ENCODE data around the gene PARP14.
A peak's percentile ranks its signal among the peaks of the same experiment; 100 is the strongest.

The PARP14 gene

GRCh38 chr3:122671553-122671952 lies 9.1 kb upstream of the PARP14 start:
- no peak for TF ChIP-seq CTCF (conservative IDR thresholded peaks at IDR 0.05; ENCODE audit: low read depth, low read length)
- DNase-seq (ENCODE audit: low read depth), result no peak
- no peak overlapping the region for H3K4me3 ChIP-seq (ENCODE audit: low read depth, low read length)

- no peak overlapping the region for H3K4me3 ChIP-seq (ENCODE audit: low read depth, low read length)
- no peak for DNase-seq (ENCODE audit: low read depth)
- TF ChIP-seq CTCF (conservative IDR thresholded peaks at IDR 0.05; ENCODE audit: low read depth, low read length), result no peak
Measured at GRCh38 chr3:122674339-122674738, 6.3 kb upstream of the PARP14 start.

GRCh38 chr3:122676759-122677158 lies 3.9 kb upstream of the PARP14 start:
- peak; percentile 80 for DNase-seq (ENCODE audit: low read depth)
- no peak overlapping the region for H3K4me3 ChIP-seq (ENCODE audit: low read depth, low read length)
- no peak for TF ChIP-seq CTCF (conservative IDR thresholded peaks at IDR 0.05; ENCODE audit: low read depth, low read length)

- DNase-seq (ENCODE audit: low read depth), result peak; percentile 11
- no peak for TF ChIP-seq CTCF (conservative IDR thresholded peaks at IDR 0.05; ENCODE audit: low read depth, low read length)
- no peak overlapping the region for H3K4me3 ChIP-seq (ENCODE audit: low read depth, low read length)
Measured at GRCh38 chr3:122677216-122677615, 3.4 kb upstream of the PARP14 start.

- no peak overlapping the region for H3K4me3 ChIP-seq (ENCODE audit: low read depth, low read length)
- DNase-seq (ENCODE audit: low read depth), result no peak
- no peak for TF ChIP-seq CTCF (conservative IDR thresholded peaks at IDR 0.05; ENCODE audit: low read depth, low read length)
Measured at GRCh38 chr3:122678506-122678905, 2.1 kb upstream of the PARP14 start.

DNA sequence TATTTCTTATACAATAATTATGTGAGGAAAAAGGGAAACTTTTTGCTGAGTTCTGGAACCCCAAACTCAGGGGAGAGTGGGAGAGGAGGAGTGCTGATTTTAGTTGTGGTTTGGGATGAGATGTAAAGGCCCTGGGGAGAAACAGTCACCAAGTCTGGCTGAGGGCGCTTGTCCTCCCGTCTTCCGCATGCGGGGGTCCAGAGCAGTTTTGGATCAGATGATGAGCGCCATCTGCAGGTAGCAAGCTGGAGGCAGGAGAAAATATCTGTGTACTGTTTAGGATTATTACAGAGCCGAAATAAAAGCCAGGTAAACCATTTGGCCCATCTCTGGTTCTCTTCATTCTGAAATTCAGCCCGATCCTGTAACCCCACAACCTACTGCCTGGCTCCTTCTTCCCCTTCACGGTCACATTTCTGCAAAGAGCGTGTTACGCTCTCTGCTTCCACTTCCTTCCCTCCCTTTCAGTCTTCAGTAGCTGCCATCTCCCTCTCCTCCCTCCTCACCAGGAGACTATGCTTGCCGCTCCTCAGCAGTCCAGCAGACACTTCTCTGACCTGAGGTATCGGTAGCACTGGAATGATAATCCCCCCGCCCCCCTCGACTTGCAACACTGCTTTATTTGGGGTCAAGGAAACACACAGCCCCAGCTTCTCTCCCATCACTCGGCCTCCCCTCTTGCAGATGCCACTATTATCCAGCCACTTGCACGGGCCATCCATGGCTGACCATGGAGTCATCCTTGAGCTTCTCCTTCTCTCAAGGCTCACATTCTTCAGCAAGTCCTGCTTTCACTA lies 1.4 kb upstream of the PARP14 start:
- peak overlapping the region; percentile 49 for H3K4me3 ChIP-seq (ENCODE audit: low read depth, low read length)
- peak; percentile 84 for DNase-seq (ENCODE audit: low read depth)
- TF ChIP-seq CTCF (conservative IDR thresholded peaks at IDR 0.05; ENCODE audit: low read depth, low read length), result peak; percentile 92

DNA sequence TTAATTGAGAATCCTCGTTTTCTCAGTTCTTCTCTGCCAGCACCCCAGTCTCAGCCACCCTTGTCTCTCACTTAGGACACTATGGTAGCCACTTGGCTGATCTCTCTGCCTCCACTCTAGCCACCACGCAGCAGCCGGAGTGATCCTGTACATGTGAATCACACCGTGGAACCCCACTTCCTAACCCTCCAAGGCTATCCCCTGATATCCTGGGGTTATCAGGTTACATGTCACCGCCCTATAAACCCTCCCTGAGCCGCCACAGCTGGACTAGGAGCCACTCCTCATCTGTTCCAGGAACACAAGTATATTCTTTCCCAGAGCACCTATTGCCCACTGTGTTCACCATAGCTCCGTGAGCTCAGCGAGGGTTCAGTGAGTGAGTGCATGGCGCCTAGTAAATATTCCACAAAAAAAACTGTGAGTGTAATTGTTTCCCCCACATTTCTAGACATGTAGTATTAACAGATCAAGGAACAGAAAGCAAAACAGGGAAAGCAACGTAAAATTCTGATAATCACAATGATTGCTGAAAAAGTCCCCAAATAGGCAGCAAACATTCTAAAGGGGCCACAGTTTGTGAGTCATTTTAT lies 661 bp upstream of the PARP14 start:
- DNase-seq (ENCODE audit: low read depth), result peak; percentile 31
- TF ChIP-seq CTCF (conservative IDR thresholded peaks at IDR 0.05; ENCODE audit: low read depth, low read length), result no peak
- peak overlapping the region; percentile 87 for H3K4me3 ChIP-seq (ENCODE audit: low read depth, low read length)

Measured in choroid plexus epithelial cell (primary cell).